GM18870 (cell line): ENCODE measurements around the gene PCIF1.
"Not testable (repeated sequence)": the region's sequence is repeated elsewhere in the genome, so short reads cannot be mapped to it uniquely, and the experiment has no call there.

Source experiments
- ATAC-seq: cut with Tn5 transposase; IDR thresholded peaks from one replicate; pipeline ENCODE4 v1.9.1; 2021; ENCODE audit warnings: moderate library complexity; ENCODE audit not compliant: unreplicated experiment

The PCIF1 gene

GRCh38 chr20:45921337-45922189, 12.9 kb upstream of the PCIF1 start:
- ATAC-seq = no peak

- no peak for ATAC-seq
These were observed 9.9 kb upstream of the PCIF1 start for GRCh38 chr20:45924391-45925261.

- ATAC-seq = no peak
These were observed 8.5 kb upstream of the PCIF1 start for GRCh38 chr20:45925821-45926506.

- ATAC-seq = no peak
These were observed 7.8 kb upstream of the PCIF1 start for GRCh38 chr20:45926731-45927070.

GRCh38 chr20:45927071-45927878, 7.2 kb upstream of the PCIF1 start:
- ATAC-seq = no peak

- not testable (repeated sequence) for ATAC-seq
These were observed 2.8 kb upstream of the PCIF1 start for GRCh38 chr20:45931680-45932079.

- no peak for ATAC-seq
These were observed 1.0 kb upstream of the PCIF1 start for GRCh38 chr20:45933266-45934045.

- no peak for ATAC-seq
These were observed 367 bp upstream of the PCIF1 start for GRCh38 chr20:45934046-45934585.

GRCh38 chr20:45935416-45936046, 1.0 kb downstream of the PCIF1 start:
- ATAC-seq = no peak

GRCh38 chr20:45937765-45938164, 3.3 kb downstream of the PCIF1 start:
- no peak for ATAC-seq

- ATAC-seq = no peak
These were observed 4.4 kb downstream of the PCIF1 start for GRCh38 chr20:45938727-45939438.

- no peak for ATAC-seq
These were observed 5.6 kb downstream of the PCIF1 start for GRCh38 chr20:45940053-45940452.

GRCh38 chr20:45940469-45940868, 6.0 kb downstream of the PCIF1 start:
- no peak for ATAC-seq

- no peak for ATAC-seq
These were observed 9.1 kb downstream of the PCIF1 start for GRCh38 chr20:45943613-45944012.

- ATAC-seq = no peak
These were observed 9.9 kb downstream of the PCIF1 start for GRCh38 chr20:45944151-45944964.

GRCh38 chr20:45944965-45945677, 10.6 kb downstream of the PCIF1 start:
- no peak for ATAC-seq

- ATAC-seq = no peak
These were observed 11.2 kb downstream of the PCIF1 start for GRCh38 chr20:45945678-45946148.
